Kidney (tissue), 14 donors: ENCODE data around the gene KCNQ1OT1. TPM values are rescaled to one million over a fixed set of nuclear protein-coding genes. Genes with fewer than 3 reads are reported as not detected.

Experiments used
- DNase-seq, 5 donors: peaks; one replicate each; pipeline ENCODE4 v3.0.0-alpha.2; 2013 to 2020
- FAIRE-seq: peaks from 2 replicates; lab custom pipeline; 2012; peaks lifted over from hg19 to GRCh38; lab: Jason Lieb, UNC
- H3K27ac ChIP-seq, 2 donors: one replicate each; pipeline ENCODE4 v1.7.0; 2013; ENCODE audit warnings: low read depth in 2 of 2, low read length in 2 of 2, inconsistent platforms in 1 of 2
- H3K27me3 ChIP-seq: one replicate; pipeline ENCODE4 v1.7.1; 2013; ENCODE audit warnings: low read length, inconsistent platforms; ENCODE audit not compliant: control insufficient read depth, insufficient read depth
- H3K36me3 ChIP-seq, 3 donors: one replicate each; pipeline versions ENCODE4 v1.7.0 to v1.7.1; 2013; ENCODE audit warnings: low read length in 3 of 3, control low read depth in 1 of 3, inconsistent platforms in 1 of 3; ENCODE audit not compliant: insufficient read depth in 3 of 3, control insufficient read depth in 2 of 3
- H3K4me1 ChIP-seq, 3 donors: one replicate each; pipeline versions ENCODE4 v1.7.0 to v1.7.1; 2013; ENCODE audit warnings: low read length in 3 of 3, inconsistent platforms in 1 of 3, low read depth in 1 of 3; ENCODE audit not compliant: control insufficient read depth in 2 of 3, insufficient read depth in 2 of 3
- H3K4me3 ChIP-seq, 3 donors: one replicate each; pipeline versions ENCODE4 v1.7.0 to v1.8.1; 2013; ENCODE audit warnings: low read length in 3 of 3, control low read depth in 1 of 3, inconsistent platforms in 1 of 3
- H3K9ac ChIP-seq, 3 donors: one replicate each; pipeline versions ENCODE4 v1.7.0 to v1.7.1; 2013; ENCODE audit warnings: low read length in 3 of 3, control low read depth in 1 of 3, inconsistent platforms in 1 of 3
- H3K9me3 ChIP-seq, 3 donors: one replicate each; pipeline versions ENCODE4 v1.7.0 to v1.7.1; 2013; ENCODE audit warnings: low read length in 3 of 3, control low read depth in 1 of 3, inconsistent platforms in 1 of 3; ENCODE audit not compliant: control insufficient read depth in 2 of 3, insufficient read depth in 1 of 3
- CTCF ChIP-seq: IDR thresholded peaks from 3 replicates; pipeline ENCODE4 v1.5.1; 2012; ENCODE audit warnings: mild to moderate bottlenecking, moderate library complexity, borderline replicate concordance; ENCODE audit not compliant: insufficient read depth; ENCODE audit errors: extremely low read depth
- intact Hi-C: fragments of 100-400 bp; cut with DNase I; formaldehyde crosslinking; loops from one replicate; pipeline ENCODE4 v1.11.1; 2022
- polyA plus RNA-seq: library from polyadenylated mRNA; stranded (reverse); fragments of 350-450 nt; fragmentation: Illumina TruSeq; extraction: RNeasy Lipid Tissue Mini Kit (QIAGEN cat#74804); gene quantifications from one replicate; pipeline ENCODE4 v1.2.3, GENCODE V29; 2014; ENCODE audit warnings: low read depth, low replicate concordance; ENCODE audit not compliant: insufficient read depth
- total RNA-seq: library from RNA; stranded (reverse); fragmentation: NEBNext Ultra II Directional; extraction: Animal tissue kit (Norgen Biotek cat#: 25700); gene quantifications from one replicate; pipeline ENCODE4 v1.2.1, GENCODE V29; 2021
- donor health status: control.
- donor health status: control.
- donor health status: control.
- donor health status: control.
- donor health status: control.
- donor health status: DM: yes; HTN: yes; CAD: no.
- donor health status: Normal renal cell carcinoma (clear cell type).

KCNQ1OT1 gene
- total and polyA plus RNA-seq, 2 donors from 2014 or later: 0.22 to 4.4 TPM

- Histone ChIP-seq H3K27me3 (no peaks in the 10 kb centered on the region), H3K9ac (no peak overlapping the region), H3K4me3 (no peak overlapping the region), H3K9me3 (no peaks in the 10 kb centered on the region), H3K4me1 (no peaks in the 10 kb centered on the region), H3K27ac (no peak overlapping the region), H3K36me3 (no peaks in the 10 kb centered on the region)
- DNase-seq (peak in 1 of 5 donors; percentile 38), FAIRE-seq (no peak)
- intact Hi-C loops: no loop called here
- no peak for TF ChIP-seq CTCF
Measured at GRCh38 chr11:2570211-2570811, 129.5 kb downstream of the KCNQ1OT1 start.

- H3K9me3 ChIP-seq: no peaks in the 10 kb centered on the region
- no peak overlapping the region for H3K27ac ChIP-seq
- H3K4me3 ChIP-seq: no peak overlapping the region
- H3K36me3 ChIP-seq: no peaks in the 10 kb centered on the region
- intact Hi-C loops: no loop called here
- FAIRE-seq (no peak), DNase-seq (peak in 2 of 5 donors; percentile 34 to 43)
- no peak overlapping the region for H3K9ac ChIP-seq
- H3K4me1 ChIP-seq: no peaks in the 10 kb centered on the region
- no peak for TF ChIP-seq CTCF
- no peaks in the 10 kb centered on the region for H3K27me3 ChIP-seq
Measured at GRCh38 chr11:2569731-2570210, 130.0 kb downstream of the KCNQ1OT1 start.

DNA sequence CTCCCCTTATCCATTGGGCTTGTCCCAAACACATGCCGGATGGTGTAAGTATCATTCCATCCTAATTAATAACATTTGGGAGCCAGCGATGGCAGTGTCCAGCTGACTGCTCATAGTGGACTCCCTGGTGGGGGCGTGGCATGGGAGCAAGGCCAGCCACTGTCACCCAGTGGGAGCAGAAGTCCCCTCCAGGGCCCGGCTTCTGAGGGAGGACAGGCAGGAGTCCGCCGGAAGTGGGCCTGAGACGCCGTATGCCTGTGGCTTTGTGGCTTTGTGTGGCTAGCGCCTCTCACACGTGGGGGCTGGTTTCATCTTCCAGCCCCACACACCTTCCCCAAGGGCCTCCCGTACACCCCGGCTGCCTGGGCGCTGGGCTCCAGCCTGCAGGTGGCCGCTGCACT lies 130.5 kb downstream of the KCNQ1OT1 start:
- Histone ChIP-seq H3K36me3 (no peaks in the 10 kb centered on the region), H3K4me3 (no peak overlapping the region), H3K27ac (no peak overlapping the region), H3K9me3 (no peaks in the 10 kb centered on the region), H3K9ac (no peak overlapping the region), H3K27me3 (no peaks in the 10 kb centered on the region), H3K4me1 (no peaks in the 10 kb centered on the region)
- intact Hi-C loops: no loop called here
- no peak for FAIRE-seq
- TF ChIP-seq CTCF: no peak
- peak in 1 of 5 donors; percentile 79 for DNase-seq
